ENCODE data around the gene GPN2. TPM values are rescaled to one million over a fixed set of nuclear protein-coding genes. Genes with fewer than 3 reads are reported as not detected.

GPN2 gene
- total and polyA plus RNA-seq, 12 donors, result 12.4 to 31.3 (median 20.4) TPM

GRCh38 chr1:26853600-26853999 is 36.5 kb downstream of the GPN2 start:
- Histone ChIP-seq H3K9me3 (no peaks in the 10 kb centered on the region), H3K27me3 (no peaks in the 10 kb centered on the region), H3K36me3 (peaks cover 0 to 97% (median 41%) of the 10 kb centered on the region in 9 donors), H3K27ac (no peak overlapping the region), H3K4me3 (no peak overlapping the region), H3K4me1 (peaks cover 0 to 5% (median 0%) of the 10 kb centered on the region in 9 donors)
- 96 to 98% methylated on average over 10 of the region's 10 CpGs for WGBS, 2 donors
- intact Hi-C loops (cut with DNase I), result loop anchor here in 6 of 10 donors (1.0 to 2.0 kb wide), 3 partner anchors 23 to 25 kb away; no protein-coding TSS in a partner anchor
- ATAC-seq (no peak), DNase-seq (no peak)
- TF ChIP-seq CTCF (IDR thresholded peaks at IDR 0.05), result no peak

GRCh38 chr1:26853156-26853555 is 36.9 kb downstream of the GPN2 start:
- DNase-seq (peak; percentile 80 to 84), ATAC-seq (peak; percentile 82 to 91 (median 86))
- 19% methylated on average over 3 of the region's 3 CpGs for WGBS, 2 donors
- intact Hi-C loops (cut with DNase I), result loop anchor here in 6 of 10 donors (1.0 to 2.0 kb wide), 3 partner anchors 24 to 26 kb away; no protein-coding TSS in a partner anchor
- H3K4me1 ChIP-seq, result peaks cover 0 to 5% (median 0%) of the 10 kb centered on the region in 9 donors
- H3K27ac ChIP-seq, result no peak overlapping the region
- H3K4me3 ChIP-seq, result no peak overlapping the region
- H3K9me3 ChIP-seq, result no peaks in the 10 kb centered on the region
- no peaks in the 10 kb centered on the region for H3K27me3 ChIP-seq
- TF ChIP-seq CTCF (IDR thresholded peaks at IDR 0.05), result peak; percentile 54 to 88 (median 84)
- H3K36me3 ChIP-seq, result peaks cover 0 to 98% (median 45%) of the 10 kb centered on the region in 9 donors

GRCh38 chr1:26852701-26853100 is 37.4 kb downstream of the GPN2 start:
- Histone ChIP-seq H3K4me3 (no peak overlapping the region), H3K9me3 (no peaks in the 10 kb centered on the region), H3K27me3 (no peaks in the 10 kb centered on the region), H3K27ac (no peak overlapping the region), H3K4me1 (peaks cover 0 to 5% (median 0%) of the 10 kb centered on the region in 9 donors), H3K36me3 (peaks cover 0 to 98% (median 45%) of the 10 kb centered on the region in 9 donors)
- ATAC-seq (no peak), DNase-seq (no peak)
- intact Hi-C loops (cut with DNase I), result loop anchor here in 6 of 10 donors (1.0 to 2.0 kb wide), 3 partner anchors 24 to 26 kb away; no protein-coding TSS in a partner anchor
- TF ChIP-seq CTCF (IDR thresholded peaks at IDR 0.05), result no peak
- 76 to 77% methylated on average over 9 of the region's 9 CpGs for WGBS, 2 donors

GRCh38 chr1:26851106-26851684 is 38.9 kb downstream of the GPN2 start:
- no peak for TF ChIP-seq CTCF (IDR thresholded peaks at IDR 0.05)
- Histone ChIP-seq H3K36me3 (peaks cover 0 to 99% (median 52%) of the 10 kb centered on the region in 9 donors), H3K27me3 (no peaks in the 10 kb centered on the region), H3K9me3 (no peaks in the 10 kb centered on the region), H3K4me1 (peaks cover 0 to 5% (median 0%) of the 10 kb centered on the region in 9 donors), H3K27ac (no peak overlapping the region), H3K4me3 (no peak overlapping the region)
- intact Hi-C loops (cut with DNase I), result no loop called here
- WGBS, 2 donors, result 89 to 91% methylated on average over 12 of the region's 12 CpGs
- DNase-seq (no peak), ATAC-seq (no peak)

Measured in heart right ventricle (tissue), 16 donors.